ENCODE data around the gene TRIM23.
"Not testable (repeated sequence)": the region's sequence is repeated elsewhere in the genome, so short reads cannot be mapped to it uniquely, and the experiment has no call there.

Gene TRIM23

GRCh38 chr5:65624025-65624570, at the start of gene TRIM23:
TRIM23 (minus strand) TSS chr5:65624333; CDS start chr5:65624274, 59 bp downstream.
- peak; percentile 78 for DNase-seq

GRCh38 chr5:65672796-65673195, 48.7 kb upstream of the TRIM23 start:
- no peak for DNase-seq

- DNase-seq, result no peak
Measured at GRCh38 chr5:65668696-65669095, 44.6 kb upstream of the TRIM23 start.

- no peak for DNase-seq
Measured at GRCh38 chr5:65663804-65664521, 39.8 kb upstream of the TRIM23 start.

GRCh38 chr5:65654713-65655112, 30.6 kb upstream of the TRIM23 start:
- no peak for DNase-seq

GRCh38 chr5:65651144-65651543, 27.0 kb upstream of the TRIM23 start:
- DNase-seq, result no peak

GRCh38 chr5:65647941-65648340, 23.8 kb upstream of the TRIM23 start:
- no peak for DNase-seq

- no peak for DNase-seq
Measured at GRCh38 chr5:65646938-65647337, 22.8 kb upstream of the TRIM23 start.

- no peak for DNase-seq
Measured at GRCh38 chr5:65640240-65640639, 16.1 kb upstream of the TRIM23 start.

GRCh38 chr5:65630981-65631380, 6.8 kb upstream of the TRIM23 start:
- DNase-seq, result no peak

- no peak for DNase-seq
Measured at GRCh38 chr5:65625743-65626142, 1.6 kb upstream of the TRIM23 start.

GRCh38 chr5:65624571-65625555, 730 bp upstream of the TRIM23 start, which contains the start of the genes SHLD3 and TRAPPC13:
SHLD3 (plus strand) TSS chr5:65625027; CDS start chr5:65629588, 4,561 bp downstream.
TRAPPC13 (plus strand) TSS chr5:65625027; CDS start chr5:65625061, 34 bp downstream.
- DNase-seq, result peak; percentile 65

- DNase-seq, result no peak
Measured at GRCh38 chr5:65623482-65623881, 651 bp downstream of the TRIM23 start.

GRCh38 chr5:65621961-65622360, 2.2 kb downstream of the TRIM23 start:
- not testable (repeated sequence) for DNase-seq

GRCh38 chr5:65620021-65620420, 4.1 kb downstream of the TRIM23 start:
- DNase-seq, result no peak

GRCh38 chr5:65612298-65612907, 11.7 kb downstream of the TRIM23 start:
- DNase-seq, result no peak

- DNase-seq, result no peak
Measured at GRCh38 chr5:65611524-65611923, 12.6 kb downstream of the TRIM23 start.

GRCh38 chr5:65601761-65602160, 22.4 kb downstream of the TRIM23 start:
- not testable (repeated sequence) for DNase-seq

GRCh38 chr5:65588694-65589093, 35.4 kb downstream of the TRIM23 start:
- no peak for DNase-seq

GRCh38 chr5:65577141-65577540, 47.0 kb downstream of the TRIM23 start:
- no peak for DNase-seq

- no peak for DNase-seq
Measured at GRCh38 chr5:65570598-65571226, 53.4 kb downstream of the TRIM23 start.

- DNase-seq, result no peak
Measured at GRCh38 chr5:65566505-65566904, 57.6 kb downstream of the TRIM23 start.

Measured in NCI-H1105 (cell line).